HG03520 (cell line): ENCODE results near the gene GNPTAB.
A peak's percentile ranks its signal among the peaks of the same experiment; 100 is the strongest.

Source experiments
- ATAC-seq: cut with Tn5 transposase; IDR thresholded peaks from one replicate; pipeline ENCODE4 v1.9.1; 2021; ENCODE audit warnings: mild to moderate bottlenecking, moderate library complexity; ENCODE audit not compliant: unreplicated experiment

GNPTAB gene

DNA sequence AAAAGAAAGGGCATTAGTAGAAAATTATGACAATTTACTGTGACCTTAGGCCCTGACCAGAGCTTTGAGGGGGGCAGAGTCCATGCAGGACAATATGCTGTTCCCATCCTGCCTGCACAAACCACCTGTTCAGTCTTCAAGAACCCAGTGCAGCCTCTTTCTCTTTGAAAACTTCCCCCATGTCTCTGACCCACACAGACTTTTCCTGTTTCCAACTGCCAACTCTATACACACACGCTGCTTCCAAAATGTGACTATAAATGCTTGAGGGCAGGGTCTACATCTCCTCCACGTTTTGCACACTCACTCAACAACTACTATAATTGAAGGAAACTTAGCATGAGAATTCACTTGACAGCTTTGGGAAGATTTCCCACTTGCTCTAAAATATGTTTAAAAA is 54.9 kb downstream of the GNPTAB start:
- ATAC-seq: no peak

DNA sequence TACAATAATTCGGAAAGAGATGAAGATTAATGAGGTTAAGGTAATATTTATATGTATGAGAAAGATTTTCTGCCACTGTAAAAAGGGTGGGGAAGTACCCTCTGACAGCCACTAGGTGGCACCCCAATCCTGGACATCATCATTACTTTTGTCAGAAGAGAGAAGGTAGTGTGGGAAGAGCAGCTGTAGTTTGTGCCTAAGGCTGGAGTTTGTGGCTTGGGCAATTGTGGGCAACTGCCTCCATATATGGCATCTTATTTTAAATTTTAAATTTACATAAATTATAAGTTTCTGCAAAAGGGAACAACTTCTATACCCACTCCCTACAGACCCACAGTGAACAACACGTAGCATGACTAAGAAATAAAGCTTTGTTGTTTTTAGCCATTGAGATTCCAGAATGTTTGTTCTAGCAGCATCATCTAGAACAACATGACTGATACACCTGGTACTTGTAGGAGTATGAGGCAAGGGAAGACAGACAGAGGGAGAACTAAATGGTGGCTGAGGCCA is 57.1 kb downstream of the GNPTAB start:
- no peak for ATAC-seq

DNA sequence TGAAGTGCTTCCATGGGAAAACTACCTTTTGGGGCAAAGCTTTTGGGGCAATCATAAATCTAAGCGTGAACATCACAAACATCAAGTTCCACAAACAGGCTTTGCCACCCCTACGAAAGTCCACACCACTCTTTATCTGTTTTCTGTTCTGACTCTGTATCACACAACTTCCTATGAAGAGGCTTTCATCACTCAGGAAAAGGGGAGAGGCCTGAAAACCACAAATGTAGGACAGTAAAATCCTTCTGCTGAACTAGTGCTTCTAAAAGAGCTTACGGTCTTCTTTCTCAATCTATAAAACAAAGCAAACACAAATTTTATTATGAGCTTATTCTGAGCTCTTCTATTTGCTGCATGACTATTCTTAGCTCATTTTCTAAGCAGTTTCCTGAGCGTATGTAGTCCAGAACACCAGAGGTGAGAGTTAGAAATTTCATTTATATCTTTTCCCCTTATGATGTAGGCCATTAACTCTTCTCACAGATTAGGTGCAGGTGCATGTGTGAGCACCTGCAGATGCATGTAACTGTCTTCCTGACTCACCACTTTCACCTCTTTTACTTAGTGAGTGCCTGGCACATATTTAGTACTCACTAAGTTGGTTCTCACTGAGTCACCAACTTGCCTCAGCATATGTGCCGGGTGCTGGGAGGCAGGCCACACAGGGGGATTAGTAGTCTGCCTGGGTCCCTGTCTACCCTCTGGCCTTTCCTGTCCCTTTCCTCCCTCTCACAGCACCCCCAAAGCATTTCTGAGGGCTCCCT is 58.6 kb downstream of the GNPTAB start:
- ATAC-seq: no peak

DNA sequence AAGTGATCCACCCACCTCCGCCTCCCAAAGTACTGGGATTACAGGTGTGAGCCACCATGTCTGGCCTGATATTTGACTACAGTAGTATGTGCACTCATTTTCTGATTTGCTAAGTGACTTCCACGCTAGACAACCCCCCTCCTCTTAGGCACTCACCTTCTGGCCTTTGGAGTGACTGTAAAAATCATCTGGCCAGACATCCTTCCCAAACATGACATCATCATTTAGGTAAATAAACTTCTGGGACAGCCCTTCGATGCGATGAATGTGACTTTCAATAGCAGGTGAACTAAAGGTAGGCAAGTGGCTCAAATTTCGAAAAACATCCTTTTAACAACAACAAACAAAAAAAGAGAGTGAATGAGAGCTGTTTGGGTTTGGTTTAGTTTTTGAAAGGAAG is 60.9 kb downstream of the GNPTAB start:
- ATAC-seq: no peak

DNA sequence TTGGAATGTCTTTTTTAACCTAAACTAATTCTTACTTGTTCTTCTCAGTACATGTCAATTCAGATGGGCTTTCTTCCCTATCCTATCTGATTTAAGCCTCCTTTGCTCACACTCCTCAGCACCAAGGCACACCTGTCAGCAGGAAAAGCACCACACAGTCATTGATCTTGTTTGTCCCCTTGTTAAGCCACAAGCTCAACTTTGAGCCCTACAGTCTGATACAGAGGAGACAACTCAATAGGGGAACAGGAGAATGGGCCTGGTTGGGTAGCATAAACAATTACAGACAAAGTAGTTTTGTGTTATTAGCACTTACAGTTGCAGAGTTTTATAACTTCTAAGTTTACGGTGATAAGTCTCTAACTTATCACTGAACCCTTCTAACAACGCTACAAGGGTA is 62.0 kb downstream of the GNPTAB start:
- no peak for ATAC-seq

DNA sequence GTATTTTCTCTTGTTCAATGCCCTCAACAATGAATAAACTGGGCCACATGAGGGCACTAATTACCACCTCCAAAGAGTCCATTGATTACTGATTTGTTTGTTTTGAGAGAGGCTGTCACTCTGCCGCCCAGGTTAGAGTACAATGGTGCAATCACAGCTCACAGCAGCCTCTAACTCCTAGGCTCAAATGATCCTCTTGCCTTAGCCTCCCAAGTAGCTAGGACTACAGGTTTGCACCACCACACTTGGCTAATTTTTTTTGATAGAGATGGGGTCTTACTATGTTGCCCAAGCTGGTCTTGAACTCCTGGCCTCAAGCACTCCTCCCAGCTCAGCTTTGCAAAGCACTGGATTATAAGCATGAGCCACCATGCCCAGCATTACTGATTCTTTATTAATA is 63.2 kb downstream of the GNPTAB start:
- no peak for ATAC-seq

DNA sequence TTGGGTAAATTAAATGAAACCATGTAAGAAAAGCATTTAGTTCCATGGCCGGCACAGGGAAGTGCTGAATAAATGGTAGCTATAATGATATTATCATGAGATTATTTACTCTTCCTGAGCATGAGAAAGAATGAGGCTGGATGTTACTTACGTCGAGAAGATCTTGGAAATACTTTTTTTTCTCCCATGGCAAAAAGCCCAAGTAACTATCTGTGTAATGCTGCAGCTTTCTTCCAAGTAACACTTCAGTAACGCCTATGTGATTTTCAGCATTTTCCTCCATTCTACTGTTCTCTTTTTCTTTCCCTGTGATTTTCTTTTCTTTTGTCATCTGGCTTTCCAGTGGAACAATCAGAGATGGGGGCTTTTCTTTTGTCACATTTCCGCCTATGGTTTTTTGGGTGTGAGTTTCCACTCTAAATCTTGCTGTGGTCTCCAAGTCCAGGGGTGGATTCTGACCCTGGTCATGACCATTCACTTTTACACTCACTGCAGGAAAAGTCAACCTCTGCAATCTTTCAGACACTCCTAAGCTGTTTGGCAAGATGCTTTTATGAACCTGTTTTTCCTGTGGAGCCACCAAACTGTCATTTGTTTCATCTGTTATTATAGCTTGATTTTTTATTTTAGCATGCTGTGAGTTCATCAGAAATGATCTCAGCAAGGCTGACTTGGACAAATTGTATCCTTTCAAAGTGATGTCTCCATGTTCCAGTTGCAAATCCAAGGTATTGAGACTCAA is 66.5 kb downstream of the GNPTAB start:
- no peak for ATAC-seq

DNA sequence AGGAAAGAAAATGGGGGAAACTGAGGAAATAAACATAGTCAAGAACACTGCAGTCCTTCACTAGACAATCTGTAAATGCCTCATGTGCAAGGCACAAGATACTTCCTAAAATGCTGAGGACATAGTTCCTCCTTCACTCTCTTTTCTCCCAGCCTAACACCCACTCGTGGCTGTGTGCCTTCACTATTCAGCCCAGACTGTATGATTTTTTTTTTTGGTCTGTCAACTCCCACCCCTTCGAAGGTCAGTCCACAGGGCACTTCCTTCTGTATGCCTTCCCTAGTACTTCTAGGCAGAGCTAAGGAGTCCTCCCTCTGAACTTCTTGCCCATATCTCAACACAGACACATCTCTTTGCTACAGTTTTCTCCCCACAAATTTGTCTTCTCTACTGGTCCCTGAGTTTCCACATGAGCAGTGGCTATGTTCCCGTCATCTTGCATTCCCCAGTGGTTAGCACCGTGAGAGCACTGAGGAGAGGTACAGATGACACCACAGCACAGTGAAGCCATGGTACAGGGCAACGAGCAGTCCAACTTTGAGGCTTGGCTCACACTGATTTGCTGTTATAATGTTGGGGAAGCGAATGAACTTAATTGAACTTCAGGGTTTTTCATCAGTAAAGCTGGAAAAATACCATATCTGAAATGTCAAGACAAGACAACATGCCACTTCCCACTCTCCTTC is 67.4 kb downstream of the GNPTAB start:
- ATAC-seq: no peak

DNA sequence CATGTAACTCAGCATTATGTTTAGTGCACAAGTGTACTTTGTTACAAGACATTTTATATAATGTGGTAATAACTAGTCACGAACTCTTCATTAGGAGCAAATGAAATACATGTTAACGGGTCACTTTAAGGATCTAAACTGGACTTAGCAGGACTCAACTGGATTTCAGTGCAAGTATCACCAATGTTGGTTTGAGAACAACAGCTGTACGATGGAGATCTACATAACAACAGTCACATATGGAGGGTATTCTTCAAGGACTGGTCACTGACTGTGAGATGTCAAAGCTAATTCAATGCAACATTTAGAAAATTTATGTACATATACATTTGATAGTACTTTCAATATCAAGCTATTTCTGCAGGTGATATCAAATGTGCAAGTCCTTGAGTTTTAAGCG is 69.0 kb downstream of the GNPTAB start:
- ATAC-seq: no peak

DNA sequence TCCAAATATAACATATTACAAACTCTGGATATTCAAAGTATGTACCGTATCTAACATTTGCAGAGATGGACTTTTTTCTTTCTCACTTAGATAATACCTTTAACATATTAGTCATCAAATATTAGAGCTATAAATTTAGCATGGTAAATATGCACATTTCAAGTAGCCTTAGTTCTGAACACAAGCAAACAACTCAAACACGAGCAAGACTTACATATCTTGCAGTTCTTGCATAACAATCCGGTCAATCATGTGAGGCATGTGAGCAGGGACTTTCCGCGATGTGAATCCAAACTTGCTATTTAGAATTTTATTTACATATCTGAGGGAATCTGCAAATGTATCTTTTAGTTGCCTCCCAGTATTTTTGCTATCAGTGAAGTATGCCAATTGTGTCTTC is 69.4 kb downstream of the GNPTAB start:
- ATAC-seq: no peak

DNA sequence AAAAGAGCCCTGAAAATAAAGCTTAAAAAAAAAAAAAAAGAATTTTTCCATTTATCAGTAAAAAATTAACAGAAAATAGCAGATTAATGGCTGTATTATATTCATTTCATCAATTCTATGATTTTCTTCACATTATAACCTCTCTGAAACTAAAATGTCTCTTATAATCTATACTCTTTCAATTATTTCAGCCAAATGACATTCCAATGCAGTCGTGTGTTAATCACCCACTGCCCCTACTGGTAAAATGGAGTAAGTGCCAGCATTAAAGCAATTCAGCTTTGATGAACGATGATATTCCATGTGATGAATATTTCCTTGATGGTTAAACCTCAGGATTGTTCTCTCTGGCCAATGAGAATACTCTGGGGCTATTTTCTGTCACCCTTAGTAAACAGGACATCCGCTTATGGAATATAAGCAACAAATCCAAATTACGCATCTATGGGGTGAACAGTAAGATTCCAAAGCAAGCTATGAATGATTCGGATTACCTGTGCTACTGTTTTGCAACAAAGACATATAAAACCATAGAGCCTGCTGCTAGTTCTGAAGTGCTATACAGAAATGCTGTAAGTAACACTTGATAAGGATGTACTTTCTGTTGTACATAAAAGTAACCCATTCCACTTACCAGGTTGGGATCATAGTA is 71.2 kb downstream of the GNPTAB start:
- no peak for ATAC-seq

DNA sequence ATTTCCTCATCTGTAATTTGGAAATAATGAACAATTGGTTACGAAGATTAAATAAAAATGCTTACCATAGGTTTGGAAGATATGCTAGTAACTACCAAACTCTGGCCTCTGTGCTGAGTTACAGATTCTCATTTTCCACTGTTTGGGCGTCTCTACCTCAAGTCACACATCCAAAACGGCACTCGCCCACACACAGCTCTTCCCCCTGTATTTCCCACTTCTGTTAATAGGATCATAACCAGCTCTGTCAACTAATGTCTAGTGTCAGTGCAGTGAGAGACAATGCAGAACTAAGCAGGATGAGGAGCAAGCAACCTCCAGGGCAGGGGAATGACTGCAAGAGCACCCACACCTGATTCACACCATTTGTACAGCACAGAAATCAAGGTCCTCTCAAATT is 80.6 kb downstream of the GNPTAB start:
- ATAC-seq: no peak

DNA sequence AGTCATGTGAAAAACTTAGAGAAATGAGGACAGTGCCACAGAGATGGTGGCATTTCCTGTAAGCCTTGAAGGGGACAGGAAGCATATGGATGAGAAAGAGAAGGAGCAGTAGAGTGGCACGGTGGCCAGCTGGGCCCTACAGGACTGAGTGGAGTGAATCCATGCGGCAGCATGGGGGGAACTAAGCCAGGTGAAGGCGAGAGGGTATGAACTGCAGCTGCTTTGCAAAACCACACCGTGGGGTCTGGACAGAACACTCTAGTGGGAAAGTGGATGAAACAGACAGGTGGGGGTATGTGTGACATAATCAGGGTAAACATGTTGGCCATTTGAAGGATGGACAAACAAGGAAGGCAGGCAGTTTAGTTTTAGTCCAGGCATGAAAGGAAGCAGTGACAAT is 81.1 kb downstream of the GNPTAB start:
- no peak for ATAC-seq

DNA sequence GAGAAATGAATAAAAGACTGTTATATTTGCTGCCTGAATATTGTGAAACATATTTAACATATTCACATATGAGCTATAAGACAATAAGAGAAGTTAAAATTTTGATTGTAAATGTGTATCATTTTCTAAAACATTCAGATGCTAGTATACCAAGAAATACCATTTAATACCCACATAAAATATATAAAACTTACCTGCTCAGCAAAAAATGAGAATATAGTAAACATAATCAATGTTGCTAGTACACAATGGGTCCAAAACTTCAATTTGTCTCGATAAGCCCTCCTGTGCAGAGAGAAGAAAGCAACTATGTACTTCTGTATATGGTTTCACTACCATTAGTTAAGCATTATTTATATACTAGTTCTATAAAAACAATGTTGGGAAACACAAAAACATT is 81.9 kb downstream of the GNPTAB start:
- no peak for ATAC-seq

DNA sequence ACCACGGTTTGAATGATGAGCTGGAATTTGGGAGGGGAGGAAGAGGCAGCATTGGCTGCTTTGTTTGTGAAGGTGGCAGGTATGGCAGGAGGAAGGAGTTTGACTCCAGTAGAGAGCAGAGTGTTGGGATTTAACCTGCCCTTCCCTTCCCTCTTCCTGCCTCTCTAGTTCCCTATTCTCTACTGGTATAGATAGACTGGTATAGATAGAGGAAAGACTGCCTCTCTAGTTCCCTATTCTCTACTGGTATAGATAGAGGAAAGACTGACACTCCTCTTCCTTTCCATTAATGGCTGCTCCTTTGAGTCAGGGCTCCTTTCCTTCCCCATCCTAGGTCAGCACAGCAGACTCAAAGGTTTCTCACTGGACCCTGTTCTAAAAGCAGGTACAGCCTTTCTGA is 83.1 kb downstream of the GNPTAB start:
- no peak for ATAC-seq

DNA sequence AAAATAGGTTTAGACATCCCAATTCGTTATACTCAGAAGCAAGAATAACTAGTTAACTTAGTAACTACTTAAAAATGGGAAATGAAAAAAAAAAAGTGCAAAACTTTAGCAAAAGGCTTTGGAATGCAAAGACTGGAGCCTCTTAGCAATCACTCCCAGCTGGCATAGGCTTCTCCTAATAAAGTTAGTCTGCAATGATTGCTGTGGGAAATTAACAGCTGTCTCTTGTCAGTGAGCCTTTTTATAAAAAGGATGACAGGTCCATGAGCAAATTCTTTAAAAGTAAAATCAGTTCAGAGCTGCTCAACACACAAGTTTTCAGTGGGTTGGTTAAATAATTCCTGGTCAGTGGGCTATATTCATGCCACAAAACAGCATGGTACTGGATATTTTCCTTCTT is 84.1 kb downstream of the GNPTAB start:
- no peak for ATAC-seq

DNA sequence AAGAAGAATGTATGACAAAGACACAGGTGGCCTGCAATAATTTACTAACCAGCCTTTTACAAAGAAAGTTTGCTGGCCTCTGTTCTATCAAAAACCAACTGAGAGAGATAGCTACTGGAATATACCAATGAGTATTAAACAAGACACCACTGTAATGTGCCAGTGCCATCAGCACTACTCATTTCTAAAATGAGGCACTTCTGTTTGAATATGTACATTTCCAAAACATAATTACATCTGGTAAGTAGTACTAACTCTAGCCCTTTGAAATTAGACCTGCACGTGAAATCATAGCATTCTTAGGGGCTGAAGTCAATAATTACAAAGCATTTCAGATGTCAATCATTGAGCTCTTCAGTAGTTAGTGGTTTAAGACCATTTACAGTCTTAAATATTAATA is 84.6 kb downstream of the GNPTAB start:
- ATAC-seq: no peak

DNA sequence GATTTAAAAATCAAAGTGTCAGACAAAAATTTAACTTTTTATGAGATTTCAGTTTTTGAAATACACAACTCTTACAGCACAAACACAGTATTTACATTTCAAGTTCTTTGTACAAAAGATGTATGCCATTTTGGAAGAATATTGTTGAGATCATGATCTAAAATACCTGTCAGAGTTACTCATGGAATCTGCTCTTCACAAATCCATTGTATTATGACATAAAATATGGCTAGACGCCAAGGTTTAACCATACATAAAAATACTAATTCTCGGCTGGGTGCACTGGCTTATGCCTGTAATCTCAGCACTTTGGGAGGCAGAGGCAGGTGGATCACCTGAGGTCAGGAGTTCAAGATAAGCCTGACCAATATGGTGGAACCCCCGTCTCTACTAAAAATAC is 85.3 kb downstream of the GNPTAB start:
- ATAC-seq: no peak

DNA sequence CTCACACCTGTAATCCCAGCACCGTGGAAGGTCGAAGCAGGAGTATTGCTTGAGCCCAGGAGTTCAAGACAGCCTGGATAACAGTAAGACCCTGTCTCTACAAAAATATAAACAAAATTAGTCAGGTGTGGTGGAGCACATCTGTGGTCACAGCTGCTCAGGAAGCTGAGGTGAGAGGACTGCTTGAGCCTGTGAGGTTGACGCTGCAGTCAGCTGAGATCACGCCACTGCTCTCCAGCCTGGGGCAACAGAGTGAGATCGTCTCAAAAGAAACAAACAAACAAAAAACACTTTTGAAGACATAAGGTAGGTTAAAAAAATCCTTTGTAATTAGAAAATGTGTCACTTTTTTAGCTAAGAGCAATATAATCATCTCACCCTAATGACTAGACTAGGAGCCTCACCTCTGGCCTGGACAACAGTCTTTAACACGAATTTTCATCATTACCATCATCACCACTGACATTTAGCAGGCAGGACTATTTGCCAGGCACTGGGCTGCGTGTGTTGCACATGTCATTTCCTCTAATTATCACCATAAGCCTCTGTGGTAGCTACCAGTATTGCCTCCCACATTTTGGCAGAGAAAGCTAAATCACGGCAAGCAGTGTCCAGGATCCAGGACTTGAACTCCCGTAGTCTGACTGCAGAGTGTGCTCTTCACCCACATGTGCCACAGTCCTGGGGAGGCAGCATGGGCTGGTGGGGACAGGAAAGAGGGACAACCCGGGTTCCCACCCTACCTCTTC is 86.9 kb downstream of the GNPTAB start:
- peak; percentile 98 for ATAC-seq

DNA sequence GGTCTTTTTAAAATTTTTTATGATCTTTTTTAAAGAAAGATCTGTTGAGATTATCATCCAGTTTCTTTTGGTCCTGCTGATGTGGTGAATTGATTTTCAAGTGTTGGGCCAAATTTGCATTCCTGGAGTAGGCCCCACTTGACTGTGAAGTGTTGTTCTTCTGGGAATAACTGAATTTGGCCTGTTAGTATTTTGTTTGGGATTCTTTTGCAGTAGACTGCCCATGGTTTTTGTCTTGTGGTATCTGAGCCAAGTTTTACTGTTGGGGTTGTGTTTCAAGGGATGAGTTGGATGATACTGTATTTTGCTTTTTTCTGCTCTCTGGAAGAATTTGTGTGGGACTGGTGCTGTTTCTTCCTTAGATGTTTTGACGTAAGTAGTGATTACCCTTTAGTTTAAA is 87.5 kb downstream of the GNPTAB start:
- no peak for ATAC-seq

DNA sequence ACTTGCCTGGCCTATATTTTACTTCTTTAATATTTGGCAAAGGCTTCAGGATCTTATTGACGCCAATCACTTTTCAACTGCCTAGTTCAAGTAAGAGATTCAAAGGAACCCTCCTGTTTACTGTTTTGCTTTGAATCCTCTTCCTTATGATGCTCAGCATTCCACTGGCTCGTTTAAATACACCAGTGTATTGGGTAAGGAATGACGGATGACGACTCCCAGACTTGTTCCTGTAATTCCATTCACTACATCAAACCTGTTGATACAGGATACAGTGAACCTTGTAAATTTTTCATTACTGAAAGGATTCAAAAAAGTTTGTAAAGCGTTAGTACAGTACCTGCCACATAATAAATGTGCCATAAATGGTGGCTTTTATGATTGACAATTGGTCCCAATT is 89.8 kb downstream of the GNPTAB start:
- no peak for ATAC-seq
